Measurements from ENCODE around the gene AGAP1.

DNA sequence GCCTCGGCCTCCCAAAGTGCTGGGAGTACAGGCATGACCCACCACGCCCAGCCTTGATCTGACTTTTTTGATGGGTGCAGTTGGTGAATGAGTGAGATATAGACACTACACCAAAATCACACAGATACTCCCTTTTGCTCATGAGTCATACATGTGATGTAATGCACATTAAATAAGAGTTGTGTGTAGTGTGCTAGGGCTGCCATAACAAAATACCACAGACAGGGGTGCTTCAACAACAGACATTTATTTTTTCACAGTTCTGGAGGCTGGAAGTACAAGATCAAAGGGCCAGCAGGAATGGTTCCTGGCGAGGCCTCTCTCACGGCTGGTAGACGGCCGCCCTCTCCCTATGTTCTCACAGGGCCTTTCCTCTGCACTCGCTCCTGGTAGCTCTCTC, 627.7 kb downstream of the AGAP1 start:
- TF ChIP-seq, protein P1, sequence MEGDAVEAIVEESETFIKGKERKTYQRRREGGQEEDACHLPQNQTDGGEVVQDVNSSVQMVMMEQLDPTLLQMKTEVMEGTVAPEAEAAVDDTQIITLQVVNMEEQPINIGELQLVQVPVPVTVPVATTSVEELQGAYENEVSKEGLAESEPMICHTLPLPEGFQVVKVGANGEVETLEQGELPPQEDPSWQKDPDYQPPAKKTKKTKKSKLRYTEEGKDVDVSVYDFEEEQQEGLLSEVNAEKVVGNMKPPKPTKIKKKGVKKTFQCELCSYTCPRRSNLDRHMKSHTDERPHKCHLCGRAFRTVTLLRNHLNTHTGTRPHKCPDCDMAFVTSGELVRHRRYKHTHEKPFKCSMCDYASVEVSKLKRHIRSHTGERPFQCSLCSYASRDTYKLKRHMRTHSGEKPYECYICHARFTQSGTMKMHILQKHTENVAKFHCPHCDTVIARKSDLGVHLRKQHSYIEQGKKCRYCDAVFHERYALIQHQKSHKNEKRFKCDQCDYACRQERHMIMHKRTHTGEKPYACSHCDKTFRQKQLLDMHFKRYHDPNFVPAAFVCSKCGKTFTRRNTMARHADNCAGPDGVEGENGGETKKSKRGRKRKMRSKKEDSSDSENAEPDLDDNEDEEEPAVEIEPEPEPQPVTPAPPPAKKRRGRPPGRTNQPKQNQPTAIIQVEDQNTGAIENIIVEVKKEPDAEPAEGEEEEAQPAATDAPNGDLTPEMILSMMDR (IDR thresholded peaks at IDR 0.05), result no peak
- TF ChIP-seq POLR2A (IDR thresholded peaks at IDR 0.05), result no peak

Measured in right lobe of liver (tissue), 4 donors.